Measurements from ENCODE around the gene EPHA5. TPM values are rescaled to one million over a fixed set of nuclear protein-coding genes. Genes with fewer than 3 reads are reported as not detected.

The EPHA5 gene
- total RNA-seq, 1 donor from 2014 or later: 0.04 TPM

DNA sequence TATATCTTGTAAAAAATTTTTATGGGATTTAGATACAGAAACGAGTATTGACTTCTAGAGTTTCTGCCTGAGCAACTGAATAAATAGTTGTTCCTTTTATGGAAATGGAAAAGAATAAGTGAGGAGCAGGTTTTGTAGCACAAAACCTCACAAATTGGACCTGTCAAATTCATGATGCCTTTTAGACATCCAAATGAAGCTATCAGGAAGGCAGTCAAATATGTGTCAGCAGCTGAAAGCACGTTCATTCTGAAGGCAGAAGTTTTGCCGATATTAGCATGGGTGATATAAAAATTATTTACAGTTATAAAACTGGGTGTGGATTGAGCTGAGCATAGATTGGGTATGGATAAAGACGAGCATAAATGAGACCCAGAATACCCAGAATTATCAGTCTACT lies 374.0 kb downstream of the EPHA5 start:
- H3K36me3 ChIP-seq (ENCODE audit: control insufficient read depth, insufficient read depth, low read length): no peaks in the 10 kb centered on the region
- no peak for DNase-seq (ENCODE audit: low read depth)
- H3K27me3 ChIP-seq (ENCODE audit: control insufficient read depth, insufficient read depth, low read length): no peaks in the 10 kb centered on the region
- TF ChIP-seq, protein P1, sequence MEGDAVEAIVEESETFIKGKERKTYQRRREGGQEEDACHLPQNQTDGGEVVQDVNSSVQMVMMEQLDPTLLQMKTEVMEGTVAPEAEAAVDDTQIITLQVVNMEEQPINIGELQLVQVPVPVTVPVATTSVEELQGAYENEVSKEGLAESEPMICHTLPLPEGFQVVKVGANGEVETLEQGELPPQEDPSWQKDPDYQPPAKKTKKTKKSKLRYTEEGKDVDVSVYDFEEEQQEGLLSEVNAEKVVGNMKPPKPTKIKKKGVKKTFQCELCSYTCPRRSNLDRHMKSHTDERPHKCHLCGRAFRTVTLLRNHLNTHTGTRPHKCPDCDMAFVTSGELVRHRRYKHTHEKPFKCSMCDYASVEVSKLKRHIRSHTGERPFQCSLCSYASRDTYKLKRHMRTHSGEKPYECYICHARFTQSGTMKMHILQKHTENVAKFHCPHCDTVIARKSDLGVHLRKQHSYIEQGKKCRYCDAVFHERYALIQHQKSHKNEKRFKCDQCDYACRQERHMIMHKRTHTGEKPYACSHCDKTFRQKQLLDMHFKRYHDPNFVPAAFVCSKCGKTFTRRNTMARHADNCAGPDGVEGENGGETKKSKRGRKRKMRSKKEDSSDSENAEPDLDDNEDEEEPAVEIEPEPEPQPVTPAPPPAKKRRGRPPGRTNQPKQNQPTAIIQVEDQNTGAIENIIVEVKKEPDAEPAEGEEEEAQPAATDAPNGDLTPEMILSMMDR (IDR thresholded peaks at IDR 0.05; ENCODE audit: insufficient read depth, low read length, poor library complexity, severe bottlenecking): no peak
- H3K4me3 ChIP-seq (ENCODE audit: low read depth, low read length): no peak overlapping the region

DNA sequence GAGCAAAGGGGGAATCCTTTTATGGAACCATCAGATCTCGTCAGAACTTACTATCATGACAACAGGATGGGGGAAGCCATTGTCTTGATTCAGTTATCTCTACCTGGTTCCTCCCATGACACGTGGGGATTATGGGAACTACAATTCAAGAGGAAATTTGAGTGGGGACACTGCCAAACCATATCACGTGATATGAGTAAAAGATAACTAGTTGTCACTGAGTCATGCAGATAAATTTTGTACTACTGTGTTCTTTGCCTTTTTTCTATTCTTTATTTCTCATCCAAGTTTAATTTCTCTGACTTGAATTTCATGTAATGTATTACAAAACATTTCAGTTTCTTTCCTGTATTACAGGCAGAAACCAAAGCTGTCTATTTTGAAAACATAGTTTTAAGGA lies 383.2 kb downstream of the EPHA5 start:
- TF ChIP-seq, protein P1 (IDR thresholded peaks at IDR 0.05; ENCODE audit: insufficient read depth, low read length, poor library complexity, severe bottlenecking): no peak
- Histone ChIP-seq H3K36me3 (ENCODE audit: control insufficient read depth, insufficient read depth, low read length) (no peaks in the 10 kb centered on the region), H3K4me3 (ENCODE audit: low read depth, low read length) (no peak overlapping the region), H3K27me3 (ENCODE audit: control insufficient read depth, insufficient read depth, low read length) (no peaks in the 10 kb centered on the region)
- no peak for DNase-seq (ENCODE audit: low read depth)
